Measurements from ENCODE around the gene NUDT14. TPM values are rescaled to one million over a fixed set of nuclear protein-coding genes. Genes with fewer than 3 reads are reported as not detected.
A peak's percentile ranks its signal among the peaks of the same experiment; 100 is the strongest.

Gene NUDT14
- total RNA-seq, 6 experiments from 2014 or later: 9.0 to 27.4 (median 11.4) TPM

DNA sequence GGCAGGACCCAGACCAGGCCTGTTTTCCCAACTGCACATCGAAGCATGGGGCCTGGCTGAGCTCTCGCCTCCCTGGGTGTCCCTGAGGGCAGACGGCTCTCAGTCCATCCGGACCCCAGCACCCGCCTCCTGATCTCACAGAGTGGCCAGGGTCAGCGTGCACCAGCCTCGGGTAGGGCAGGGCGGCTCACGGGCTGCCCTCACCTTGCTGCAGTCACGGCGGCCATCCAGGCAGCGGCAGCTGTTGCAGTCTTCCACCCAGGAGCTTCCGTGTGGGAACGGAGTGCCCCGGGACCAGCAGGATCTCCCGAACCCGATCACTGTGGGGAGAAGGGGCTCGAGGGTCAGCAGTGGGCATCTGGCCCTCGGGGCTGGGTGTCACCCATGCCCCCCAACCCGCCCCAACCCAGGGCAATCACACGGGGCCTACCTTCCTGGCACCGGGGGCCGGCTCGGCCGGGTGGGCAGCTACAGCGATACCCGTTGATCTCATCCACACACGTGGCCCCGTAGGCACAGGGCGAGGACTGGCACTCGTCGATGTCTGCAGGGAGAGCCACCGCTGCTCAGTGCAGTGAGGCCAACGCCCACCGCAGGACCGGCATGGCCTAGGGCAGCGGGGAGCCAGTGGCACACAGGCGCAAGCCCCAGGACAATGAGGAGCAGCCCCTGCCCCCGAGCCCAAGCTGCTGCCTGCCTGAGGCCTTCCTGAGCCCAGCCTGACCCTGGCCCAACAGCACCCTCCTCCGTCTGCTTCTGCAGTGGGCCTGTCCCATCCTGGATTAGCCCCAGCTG lies 34.7 kb downstream of the NUDT14 start:
- no peaks in the 10 kb centered on the region for H3K27me3 ChIP-seq
- no peak overlapping the region for H3K4me3 ChIP-seq
- WGBS (ENCODE audit: insufficient coverage, low coverage, low lambda C conversion rate, missing lambda C conversion rate): no CpG with 5 or more reads among the region's 40 CpGs
- no peak for TF ChIP-seq POLR2A (IDR thresholded peaks at IDR 0.05)
- TF ChIP-seq, protein P1, sequence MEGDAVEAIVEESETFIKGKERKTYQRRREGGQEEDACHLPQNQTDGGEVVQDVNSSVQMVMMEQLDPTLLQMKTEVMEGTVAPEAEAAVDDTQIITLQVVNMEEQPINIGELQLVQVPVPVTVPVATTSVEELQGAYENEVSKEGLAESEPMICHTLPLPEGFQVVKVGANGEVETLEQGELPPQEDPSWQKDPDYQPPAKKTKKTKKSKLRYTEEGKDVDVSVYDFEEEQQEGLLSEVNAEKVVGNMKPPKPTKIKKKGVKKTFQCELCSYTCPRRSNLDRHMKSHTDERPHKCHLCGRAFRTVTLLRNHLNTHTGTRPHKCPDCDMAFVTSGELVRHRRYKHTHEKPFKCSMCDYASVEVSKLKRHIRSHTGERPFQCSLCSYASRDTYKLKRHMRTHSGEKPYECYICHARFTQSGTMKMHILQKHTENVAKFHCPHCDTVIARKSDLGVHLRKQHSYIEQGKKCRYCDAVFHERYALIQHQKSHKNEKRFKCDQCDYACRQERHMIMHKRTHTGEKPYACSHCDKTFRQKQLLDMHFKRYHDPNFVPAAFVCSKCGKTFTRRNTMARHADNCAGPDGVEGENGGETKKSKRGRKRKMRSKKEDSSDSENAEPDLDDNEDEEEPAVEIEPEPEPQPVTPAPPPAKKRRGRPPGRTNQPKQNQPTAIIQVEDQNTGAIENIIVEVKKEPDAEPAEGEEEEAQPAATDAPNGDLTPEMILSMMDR (IDR thresholded peaks at IDR 0.05): no peak
- H3K9me3 ChIP-seq: no peaks in the 10 kb centered on the region
- DNase-seq: peak in 1 of 3 donors; percentile 43
- H3K27ac ChIP-seq: no peak overlapping the region
- no peaks in the 10 kb centered on the region for H3K4me1 ChIP-seq
- no peaks in the 10 kb centered on the region for H3K36me3 ChIP-seq
- intact Hi-C loops (cut with DNase I): no loop called here
- ATAC-seq: no peak

DNA sequence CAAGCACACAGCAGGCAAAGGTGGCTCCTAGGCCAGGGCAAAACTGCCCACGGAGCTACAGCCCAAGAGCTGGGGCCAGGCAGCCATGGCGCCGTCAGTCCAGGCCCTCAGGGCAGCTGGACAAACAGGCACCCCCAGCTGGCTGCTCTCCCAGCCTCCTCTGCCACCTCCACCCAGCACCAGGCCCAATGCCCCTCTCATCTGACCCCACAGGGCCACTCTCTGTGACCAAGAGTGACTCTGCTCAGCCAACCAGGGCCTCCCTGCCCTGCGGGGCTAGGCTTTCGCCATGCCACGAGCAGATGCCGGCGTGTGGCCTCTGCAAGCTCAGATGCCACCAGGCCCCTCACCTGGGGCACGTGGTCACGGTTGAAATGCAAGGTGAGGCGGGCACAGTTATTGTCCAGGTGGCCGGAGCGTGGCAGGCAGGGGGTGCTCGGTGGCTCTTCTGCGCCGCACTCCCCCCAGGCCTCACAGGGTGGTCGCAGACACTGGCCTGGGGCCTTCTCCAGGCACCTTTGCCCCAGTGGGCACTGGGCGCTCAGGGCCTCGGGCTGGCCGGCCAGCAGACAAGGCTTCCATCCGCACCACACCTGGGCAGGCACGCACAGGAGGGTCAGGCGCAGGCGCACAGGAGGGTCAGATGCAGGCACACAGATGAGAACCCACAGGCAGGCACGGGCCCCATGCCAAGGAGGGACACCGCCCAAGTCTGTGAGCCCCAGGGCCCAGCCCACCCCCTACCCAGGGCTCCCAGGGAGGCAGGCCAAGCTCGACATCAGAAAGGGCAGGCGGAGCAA lies 35.5 kb downstream of the NUDT14 start:
- TF ChIP-seq POLR2A (IDR thresholded peaks at IDR 0.05): no peak
- TF ChIP-seq, protein P1 (IDR thresholded peaks at IDR 0.05): no peak
- ATAC-seq (no peak), DNase-seq (peak in 1 of 3 donors; percentile 46)
- no peaks in the 10 kb centered on the region for H3K27me3 ChIP-seq
- no peaks in the 10 kb centered on the region for H3K36me3 ChIP-seq
- H3K27ac ChIP-seq: no peak overlapping the region
- 100% methylated on average over 1 of the region's 28 CpGs for WGBS (ENCODE audit: insufficient coverage, low coverage, low lambda C conversion rate, missing lambda C conversion rate)
- H3K4me3 ChIP-seq: no peak overlapping the region
- intact Hi-C loops (cut with DNase I): no loop called here
- H3K4me1 ChIP-seq: no peaks in the 10 kb centered on the region
- H3K9me3 ChIP-seq: peaks cover 0 to under 1% (median 0%) of the 10 kb centered on the region in 4 donors

DNA sequence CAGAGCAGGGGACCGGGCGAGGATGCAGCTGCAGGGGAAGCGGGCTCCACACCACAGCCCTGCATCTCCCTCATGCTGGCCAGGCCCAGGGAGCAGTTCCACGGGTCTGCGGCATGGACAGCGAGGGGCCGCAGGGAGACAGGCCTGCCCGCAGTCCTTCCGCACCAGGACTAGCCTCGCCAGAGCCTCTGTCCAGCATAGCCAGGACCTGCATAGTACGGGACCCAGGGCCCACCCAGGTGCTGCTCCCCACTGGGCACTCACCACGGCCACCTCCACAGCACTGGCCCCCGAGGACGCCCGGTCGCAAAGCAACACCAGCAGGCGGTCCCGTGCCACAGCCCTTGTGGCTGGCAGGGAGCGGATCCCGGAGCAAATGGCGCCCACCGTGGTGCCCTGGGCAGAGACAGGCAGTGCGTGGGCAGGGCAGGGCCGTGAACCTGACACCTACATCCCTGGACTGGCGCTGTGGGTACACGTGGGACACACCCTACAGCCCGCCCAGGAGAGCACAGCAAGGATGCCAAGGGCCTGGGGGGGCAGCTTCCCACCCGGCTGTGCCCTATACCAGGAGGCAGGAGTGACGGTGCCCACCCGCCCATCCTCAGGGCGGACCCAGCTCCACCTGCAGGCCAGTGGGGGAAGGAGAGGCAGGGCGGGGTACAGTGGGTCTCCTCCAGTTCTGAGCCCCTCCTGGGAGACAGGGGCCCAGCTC lies 36.3 kb downstream of the NUDT14 start:
- Histone ChIP-seq H3K27me3 (no peaks in the 10 kb centered on the region), H3K4me3 (no peak overlapping the region), H3K36me3 (no peaks in the 10 kb centered on the region), H3K27ac (no peak overlapping the region), H3K4me1 (no peaks in the 10 kb centered on the region), H3K9me3 (peaks cover 0 to 8% (median 0%) of the 10 kb centered on the region in 4 donors)
- WGBS (ENCODE audit: insufficient coverage, low coverage, low lambda C conversion rate, missing lambda C conversion rate): 80% methylated on average over 2 of the region's 32 CpGs
- ATAC-seq (no peak), DNase-seq (peak in 1 of 3 donors; percentile 53)
- TF ChIP-seq, protein P1 (IDR thresholded peaks at IDR 0.05): no peak
- TF ChIP-seq POLR2A (IDR thresholded peaks at IDR 0.05): no peak
- intact Hi-C loops (cut with DNase I): no loop called here

DNA sequence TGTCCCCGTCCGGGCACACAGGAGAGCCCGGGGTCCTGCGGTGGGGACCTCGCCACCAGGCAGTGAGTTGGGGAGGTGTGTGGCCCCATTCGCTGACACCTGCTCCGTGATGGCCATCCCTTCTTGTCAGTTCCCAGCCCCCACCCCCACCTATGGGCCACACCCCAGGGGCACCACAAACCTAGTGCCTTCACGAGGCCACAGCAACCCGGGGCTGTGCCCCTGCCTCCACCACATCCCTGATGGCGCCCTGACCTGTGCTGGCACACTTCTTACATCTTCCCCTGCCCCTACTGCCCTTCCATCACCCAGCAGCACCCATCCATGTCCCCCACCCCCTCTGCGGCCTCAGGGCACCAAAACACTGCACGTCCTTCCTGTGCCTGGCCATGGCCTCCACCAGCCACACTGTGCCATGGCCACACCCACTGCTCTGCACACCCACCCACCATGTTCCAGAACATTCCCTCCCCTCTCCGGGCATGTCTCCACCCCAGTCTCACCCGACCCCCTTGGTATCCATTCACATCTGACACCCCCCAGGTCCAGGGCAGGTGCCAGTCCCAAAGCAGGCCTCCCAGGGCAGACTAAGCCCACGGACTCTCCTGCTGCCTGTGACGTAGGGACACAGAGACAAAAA lies 37.0 kb downstream of the NUDT14 start:
- Histone ChIP-seq H3K9me3 (peaks cover 0 to 9% (median 0%) of the 10 kb centered on the region in 4 donors), H3K4me1 (no peaks in the 10 kb centered on the region), H3K36me3 (no peaks in the 10 kb centered on the region), H3K4me3 (no peak overlapping the region), H3K27ac (no peak overlapping the region), H3K27me3 (no peaks in the 10 kb centered on the region)
- ATAC-seq (no peak), DNase-seq (peak in 1 of 3 donors; percentile 43)
- intact Hi-C loops (cut with DNase I): no loop called here
- 84% methylated on average over 5 of the region's 16 CpGs for WGBS (ENCODE audit: insufficient coverage, low coverage, low lambda C conversion rate, missing lambda C conversion rate)
- TF ChIP-seq POLR2A (IDR thresholded peaks at IDR 0.05): no peak
- TF ChIP-seq, protein P1 (IDR thresholded peaks at IDR 0.05): no peak
